HepG2 (cell line): ENCODE measurements around the gene BRCA1. TPM values are rescaled to one million over a fixed set of nuclear protein-coding genes. Genes with fewer than 3 reads are reported as not detected.
A peak's percentile ranks its signal among the peaks of the same experiment; 100 is the strongest.

Experiments used
- BRCA1 ChIP-seq: sonication (generic); formaldehyde crosslinking; IDR thresholded peaks from 2 replicates; pipeline ENCODE4 v1.4.0; 2020; ENCODE audit warnings: missing genetic modification reagents
- FLYWCH1 ChIP-seq: sonication (generic); formaldehyde crosslinking; IDR thresholded peaks from 2 replicates; pipeline ENCODE4 v1.8.1; 2023; ENCODE audit warnings: mild to moderate bottlenecking, missing genetic modification reagents
- FOXK2 ChIP-seq: fragments of 450-650 bp; IDR thresholded peaks from 2 replicates; pipeline ENCODE4 v1.6.1; 2016
- FOXP1 ChIP-seq, 2 experiments: fragments of 450-650 bp in 1 of 2; IDR thresholded peaks; 2 replicates each; pipeline ENCODE4 v1.6.1; 2017 to 2018; ENCODE audit warnings: antibody characterized with exemption in 1 of 2
- GATAD2A ChIP-seq: IDR thresholded peaks from 2 replicates; pipeline ENCODE4 v1.6.1; 2016
- HES4 ChIP-seq: sonication (generic); formaldehyde crosslinking; IDR thresholded peaks from 2 replicates; pipeline ENCODE4 v1.9.0; 2021; ENCODE audit warnings: mild to moderate bottlenecking, missing genetic modification reagents, borderline replicate concordance
- JUNB ChIP-seq: sonication (generic); formaldehyde crosslinking; IDR thresholded peaks from 2 replicates; pipeline ENCODE4 v1.8.0; 2022; ENCODE audit warnings: missing genetic modification reagents, mild to moderate bottlenecking, borderline replicate concordance
- MYC ChIP-seq: sonication (generic); formaldehyde crosslinking; IDR thresholded peaks from 2 replicates; pipeline ENCODE4 v1.9.0; 2021; ENCODE audit warnings: missing genetic modification reagents, borderline replicate concordance
- NFE2L2 ChIP-seq: fragments of 150-350 bp; IDR thresholded peaks from 2 replicates; pipeline ENCODE4 v1.6.1; 2014; ENCODE audit warnings: low read length
- POGZ ChIP-seq: sonication (generic); formaldehyde crosslinking; IDR thresholded peaks from 2 replicates; pipeline ENCODE4 v1.4.0; 2020; ENCODE audit warnings: mild to moderate bottlenecking, missing genetic modification reagents
- REXO4 ChIP-seq: sonication (generic); formaldehyde crosslinking; IDR thresholded peaks from 2 replicates; pipeline ENCODE4 v1.8.0; 2022; ENCODE audit warnings: missing genetic modification reagents, mild to moderate bottlenecking, borderline replicate concordance
- TBL1XR1 ChIP-seq: fragments of 150-350 bp; IDR thresholded peaks from 2 replicates; pipeline ENCODE4 v1.6.1; 2014; ENCODE audit warnings: borderline replicate concordance, low read length; ENCODE audit not compliant: partially characterized antibody
- TOE1 ChIP-seq: sonication (generic); formaldehyde crosslinking; IDR thresholded peaks from 2 replicates; pipeline ENCODE4 v1.4.0; 2020; ENCODE audit warnings: mild to moderate bottlenecking, missing genetic modification reagents
- YEATS2 ChIP-seq: sonication (generic); formaldehyde crosslinking; IDR thresholded peaks from 2 replicates; pipeline ENCODE4 v1.4.0; 2020; ENCODE audit warnings: missing genetic modification reagents, borderline replicate concordance
- ZBTB20 ChIP-seq: sonication (generic); formaldehyde crosslinking; IDR thresholded peaks from 2 replicates; pipeline ENCODE4 v1.8.1; 2023; ENCODE audit warnings: missing genetic modification reagents, low read depth, mild to moderate bottlenecking, borderline replicate concordance
- ZC3H4 ChIP-seq: sonication (generic); formaldehyde crosslinking; IDR thresholded peaks from 2 replicates; pipeline ENCODE4 v1.4.0; 2020; ENCODE audit warnings: missing genetic modification reagents, borderline replicate concordance
- ZMYM4 ChIP-seq: sonication (generic); formaldehyde crosslinking; IDR thresholded peaks from 2 replicates; pipeline ENCODE4 v1.8.1; 2023; ENCODE audit warnings: mild to moderate bottlenecking, missing genetic modification reagents
- ZNF20 ChIP-seq: sonication (generic); formaldehyde crosslinking; IDR thresholded peaks from 2 replicates; pipeline ENCODE4 v1.4.0; 2020; ENCODE audit warnings: mild to moderate bottlenecking, moderate library complexity, missing genetic modification reagents
- ZNF292 ChIP-seq: sonication (generic); formaldehyde crosslinking; IDR thresholded peaks from 2 replicates; pipeline ENCODE4 v1.8.1; 2022; ENCODE audit warnings: mild to moderate bottlenecking, low read depth, missing genetic modification reagents, borderline replicate concordance
- ZNF501 ChIP-seq: sonication (generic); formaldehyde crosslinking; IDR thresholded peaks from 2 replicates; pipeline ENCODE4 v1.5.1; 2020; ENCODE audit warnings: mild to moderate bottlenecking, moderate library complexity, missing genetic modification reagents
- ZNF850 ChIP-seq: sonication (generic); formaldehyde crosslinking; conservative IDR thresholded peaks from 2 replicates; pipeline ENCODE4 v1.9.0; 2021; ENCODE audit warnings: mild to moderate bottlenecking, missing genetic modification reagents
- ZNF883 ChIP-seq: sonication (generic); formaldehyde crosslinking; IDR thresholded peaks from 2 replicates; pipeline ENCODE4 v1.5.1; 2020; ENCODE audit warnings: mild to moderate bottlenecking, missing genetic modification reagents; ENCODE audit errors: not compliant biosample characterization
- ZSCAN29 ChIP-seq: sonication (generic); formaldehyde crosslinking; conservative IDR thresholded peaks from 2 replicates; pipeline ENCODE4 v1.4.0; 2020; ENCODE audit warnings: mild to moderate bottlenecking, missing genetic modification reagents
- polyA plus RNA-seq, 8 experiments: library from polyadenylated mRNA; depleted of rRNA in 3 of 8; stranded (reverse) in 7 of 8; unstranded in 1 of 8; fragments of >200 nt; fragmentation: Illumina TruSeq in 4 of 8; extraction: Trizol in 4 of 8; gene quantifications; 2 replicates each; pipeline versions ENCODE4 v1.2.1 to v1.2.3, GENCODE V29; 2011 to 2016; ENCODE audit warnings: low read depth in 4 of 8, missing spikeins in 1 of 8, mixed read lengths in 1 of 8; ENCODE audit not compliant: insufficient read depth in 1 of 8
- total RNA-seq, 5 experiments: library from RNA; depleted of rRNA; stranded (reverse); fragments of >200 nt; fragmentation: Illumina TruSeq; extraction: Trizol; gene quantifications; 2 replicates each; pipeline ENCODE4 v1.2.3, GENCODE V29; 2016; ENCODE audit warnings: low read depth in 1 of 5
- TF ChIP-seq, protein P1 (sequence below): sonication (generic); formaldehyde crosslinking; IDR thresholded peaks from 2 replicates; pipeline ENCODE4 v1.4.0; 2020; ENCODE audit warnings: missing genetic modification reagents, borderline replicate concordance
- TF ChIP-seq, protein P2 (sequence below): sonication (generic); formaldehyde crosslinking; IDR thresholded peaks from 2 replicates; pipeline ENCODE4 v1.4.0; 2020; ENCODE audit warnings: missing genetic modification reagents
- TF ChIP-seq, protein P3 (sequence below): IDR thresholded peaks from 2 replicates; pipeline ENCODE4 v1.6.1; 2012; ENCODE audit warnings: low read depth, low read length, improper control_type of control experiment

Gene BRCA1
- total and polyA plus RNA-seq, 2 of the 13 experiments (the other 11 are each of a cell fraction or from before 2014, with no cell fraction given) = 13.3 to 37.5 TPM

DNA sequence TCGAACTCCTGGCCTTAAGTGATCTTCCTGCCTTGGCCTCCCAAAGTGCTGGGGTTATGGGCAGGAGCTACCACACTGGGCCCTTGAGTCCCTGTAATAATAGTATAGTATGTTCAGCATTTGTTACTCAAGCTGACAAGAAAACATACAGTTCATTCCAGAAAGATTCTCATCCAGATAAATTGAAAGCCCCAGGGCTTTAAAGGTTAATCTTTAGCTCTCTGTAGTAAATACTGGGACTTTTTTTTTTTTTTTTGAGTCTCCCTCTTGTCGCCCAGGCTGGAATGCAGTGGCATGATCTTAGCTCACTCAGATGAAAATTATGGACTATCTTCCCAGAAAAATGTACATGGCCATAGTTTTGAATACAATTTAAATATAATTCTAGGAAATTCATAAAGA, 11.0 kb downstream of the BRCA1 start (continued):
- TF ChIP-seq FLYWCH1 (CRISPR knock-in tag) (no peak), ZSCAN29 (CRISPR knock-in tag) (no peak), HES4 (CRISPR knock-in tag) (no peak), ZMYM4 (CRISPR knock-in tag) (no peak), BRCA1 (CRISPR knock-in tag) (no peak), YEATS2 (CRISPR knock-in tag) (no peak), MYC (CRISPR knock-in tag) (no peak), ZNF850 (CRISPR knock-in tag) (no peak), FOXK2 (no peak), ZNF20 (CRISPR knock-in tag) (no peak), TOE1 (no peak), ZNF292 (no peak), ZNF883 (CRISPR knock-in tag) (no peak), NFE2L2 (no peak), JUNB (no peak), ZBTB20 (no peak), REXO4 (CRISPR knock-in tag) (no peak), ZC3H4 (CRISPR knock-in tag) (no peak), POGZ (CRISPR knock-in tag) (no peak), GATAD2A (CRISPR knock-in tag) (peak; percentile 77), FOXP1 (IDR thresholded peaks at IDR 0.05) (no peak), FOXP1 (CRISPR knock-in tag; IDR thresholded peaks at IDR 0.05) (peak; percentile 59; the same call in 1 of the 2 replicates), TBL1XR1 (no peak), ZNF501 (CRISPR knock-in tag) (no peak)
- TF ChIP-seq, protein P1, sequence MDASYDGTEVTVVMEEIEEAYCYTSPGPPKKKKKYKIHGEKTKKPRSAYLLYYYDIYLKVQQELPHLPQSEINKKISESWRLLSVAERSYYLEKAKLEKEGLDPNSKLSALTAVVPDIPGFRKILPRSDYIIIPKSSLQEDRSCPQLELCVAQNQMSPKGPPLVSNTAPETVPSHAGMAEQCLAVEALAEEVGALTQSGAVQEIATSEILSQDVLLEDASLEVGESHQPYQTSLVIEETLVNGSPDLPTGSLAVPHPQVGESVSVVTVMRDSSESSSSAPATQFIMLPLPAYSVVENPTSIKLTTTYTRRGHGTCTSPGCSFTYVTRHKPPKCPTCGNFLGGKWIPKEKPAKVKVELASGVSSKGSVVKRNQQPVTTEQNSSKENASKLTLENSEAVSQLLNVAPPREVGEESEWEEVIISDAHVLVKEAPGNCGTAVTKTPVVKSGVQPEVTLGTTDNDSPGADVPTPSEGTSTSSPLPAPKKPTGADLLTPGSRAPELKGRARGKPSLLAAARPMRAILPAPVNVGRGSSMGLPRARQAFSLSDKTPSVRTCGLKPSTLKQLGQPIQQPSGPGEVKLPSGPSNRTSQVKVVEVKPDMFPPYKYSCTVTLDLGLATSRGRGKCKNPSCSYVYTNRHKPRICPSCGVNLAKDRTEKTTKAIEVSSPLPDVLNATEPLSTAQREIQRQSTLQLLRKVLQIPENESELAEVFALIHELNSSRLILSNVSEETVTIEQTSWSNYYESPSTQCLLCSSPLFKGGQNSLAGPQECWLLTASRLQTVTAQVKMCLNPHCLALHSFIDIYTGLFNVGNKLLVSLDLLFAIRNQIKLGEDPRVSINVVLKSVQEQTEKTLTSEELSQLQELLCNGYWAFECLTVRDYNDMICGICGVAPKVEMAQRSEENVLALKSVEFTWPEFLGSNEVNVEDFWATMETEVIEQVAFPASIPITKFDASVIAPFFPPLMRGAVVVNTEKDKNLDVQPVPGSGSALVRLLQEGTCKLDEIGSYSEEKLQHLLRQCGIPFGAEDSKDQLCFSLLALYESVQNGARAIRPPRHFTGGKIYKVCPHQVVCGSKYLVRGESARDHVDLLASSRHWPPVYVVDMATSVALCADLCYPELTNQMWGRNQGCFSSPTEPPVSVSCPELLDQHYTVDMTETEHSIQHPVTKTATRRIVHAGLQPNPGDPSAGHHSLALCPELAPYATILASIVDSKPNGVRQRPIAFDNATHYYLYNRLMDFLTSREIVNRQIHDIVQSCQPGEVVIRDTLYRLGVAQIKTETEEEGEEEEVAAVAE = no peak
- TF ChIP-seq, protein P2, sequence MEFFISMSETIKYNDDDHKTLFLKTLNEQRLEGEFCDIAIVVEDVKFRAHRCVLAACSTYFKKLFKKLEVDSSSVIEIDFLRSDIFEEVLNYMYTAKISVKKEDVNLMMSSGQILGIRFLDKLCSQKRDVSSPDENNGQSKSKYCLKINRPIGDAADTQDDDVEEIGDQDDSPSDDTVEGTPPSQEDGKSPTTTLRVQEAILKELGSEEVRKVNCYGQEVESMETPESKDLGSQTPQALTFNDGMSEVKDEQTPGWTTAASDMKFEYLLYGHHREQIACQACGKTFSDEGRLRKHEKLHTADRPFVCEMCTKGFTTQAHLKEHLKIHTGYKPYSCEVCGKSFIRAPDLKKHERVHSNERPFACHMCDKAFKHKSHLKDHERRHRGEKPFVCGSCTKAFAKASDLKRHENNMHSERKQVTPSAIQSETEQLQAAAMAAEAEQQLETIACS (CRISPR knock-in tag) = no peak
- TF ChIP-seq, protein P3, sequence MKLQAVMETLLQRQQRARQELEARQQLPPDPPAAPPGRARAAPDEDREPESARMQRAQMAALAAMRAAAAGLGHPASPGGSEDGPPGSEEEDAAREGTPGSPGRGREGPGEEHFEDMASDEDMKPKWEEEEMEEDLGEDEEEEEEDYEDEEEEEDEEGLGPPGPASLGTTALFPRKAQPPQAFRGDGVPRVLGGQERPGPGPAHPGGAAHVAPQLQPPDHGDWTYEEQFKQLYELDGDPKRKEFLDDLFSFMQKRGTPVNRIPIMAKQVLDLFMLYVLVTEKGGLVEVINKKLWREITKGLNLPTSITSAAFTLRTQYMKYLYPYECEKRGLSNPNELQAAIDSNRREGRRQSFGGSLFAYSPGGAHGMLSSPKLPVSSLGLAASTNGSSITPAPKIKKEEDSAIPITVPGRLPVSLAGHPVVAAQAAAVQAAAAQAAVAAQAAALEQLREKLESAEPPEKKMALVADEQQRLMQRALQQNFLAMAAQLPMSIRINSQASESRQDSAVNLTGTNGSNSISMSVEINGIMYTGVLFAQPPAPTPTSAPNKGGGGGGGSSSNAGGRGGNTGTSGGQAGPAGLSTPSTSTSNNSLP = peak; percentile 71; the same call in 1 of the 2 replicates
